IMR-90 (cell line): ENCODE measurements around the gene SSBP3. TPM values are rescaled to one million over a fixed set of nuclear protein-coding genes. Genes with fewer than 3 reads are reported as not detected.
A peak's percentile ranks its signal among the peaks of the same experiment; 100 is the strongest.

Experiments
- ATAC-seq: fragments of 200-7000 bp; cut with Tn5 transposase; 2 replicates; pipeline ENCODE4 v1.9.1; 2020; ENCODE audit warnings: low read depth, mild to moderate bottlenecking, moderate library complexity
- BruUV-seq: library from RNA; stranded (reverse); fragments of 400-500 nt; replicated peaks from 2 replicates; lab custom pipeline; 2021; lab: Mats Ljungman, UMichigan
- CTCF ChIA-PET: fragments of 300-600 bp; formaldehyde crosslinking; extraction: SDS; loops from one replicate; lab custom pipeline; 2021; ENCODE audit warnings: antibody characterized with exemption; lab: Yijun Ruan, JAX
- POLR2A ChIA-PET: fragments of 300-600 bp; sonication (Branson Sonifier 250); formaldehyde crosslinking; loops from one replicate; lab custom pipeline; 2022; ENCODE audit warnings: antibody characterized with exemption; ENCODE audit not compliant: unreplicated experiment; lab: Charles Lee
- DNase-seq: peaks from one replicate; pipeline ENCODE4 v3.0.0; 2013
- H2AFZ ChIP-seq: replicated peaks from 2 replicates; pipeline ENCODE3; 2013; ENCODE audit warnings: low read length, mild to moderate bottlenecking; ENCODE audit not compliant: poor library complexity
- H2AK5ac ChIP-seq: 2 replicates; pipeline ENCODE4 v1.6.1; 2013; ENCODE audit warnings: low read depth, low read length, inconsistent platforms
- H2AK9ac ChIP-seq: replicated peaks from 2 replicates; pipeline ENCODE3; 2013; ENCODE audit warnings: mild to moderate bottlenecking, low read depth, low read length, moderate library complexity; ENCODE audit not compliant: poor library complexity
- H2BK120ac ChIP-seq: 2 replicates; pipeline ENCODE4 v1.6.1; 2013; ENCODE audit warnings: low read depth, low read length, inconsistent platforms
- H2BK15ac ChIP-seq: 3 replicates; pipeline ENCODE4 v1.6.1; 2013; ENCODE audit warnings: low read depth, low read length, inconsistent platforms
- H2BK20ac ChIP-seq: 2 replicates; pipeline ENCODE4 v1.6.1; 2013; ENCODE audit warnings: low read depth, mild to moderate bottlenecking, inconsistent platforms, low read length, moderate library complexity
- H2BK5ac ChIP-seq: 2 replicates; pipeline ENCODE4 v1.6.1; 2013; ENCODE audit warnings: mild to moderate bottlenecking, low read depth, low read length, inconsistent platforms; ENCODE audit not compliant: poor library complexity, severe bottlenecking
- H3K14ac ChIP-seq: replicated peaks from 2 replicates; pipeline ENCODE4 v1.6.1; 2013; ENCODE audit warnings: low read depth, low read length, inconsistent platforms
- H3K18ac ChIP-seq: 2 replicates; pipeline ENCODE4 v1.6.1; 2013; ENCODE audit warnings: low read depth, low read length, control low read depth
- H3K23ac ChIP-seq: 2 replicates; pipeline ENCODE4 v1.6.1; 2013; ENCODE audit warnings: low read depth, low read length, inconsistent platforms
- H3K27ac ChIP-seq: 2 replicates; pipeline ENCODE4 v1.5.1; 2013; ENCODE audit warnings: mild to moderate bottlenecking, control low read depth, low read length; ENCODE audit not compliant: insufficient read depth
- H3K27me3 ChIP-seq: 2 replicates; pipeline ENCODE4 v1.6.1; 2013; ENCODE audit warnings: low read length; ENCODE audit not compliant: control insufficient read depth, insufficient read depth
- H3K36me3 ChIP-seq: 2 replicates; pipeline ENCODE4 v1.6.1; 2013; ENCODE audit warnings: low read length, mixed read lengths; ENCODE audit not compliant: control insufficient read depth, insufficient read depth
- H3K4ac ChIP-seq: 2 replicates; pipeline ENCODE4 v1.6.1; 2013; ENCODE audit warnings: low read depth, low read length, inconsistent platforms
- H3K4me1 ChIP-seq: 2 replicates; pipeline ENCODE4 v1.6.1; 2013; ENCODE audit warnings: low read length, mixed read lengths; ENCODE audit not compliant: control insufficient read depth, insufficient read depth
- H3K4me2 ChIP-seq: 2 replicates; pipeline ENCODE4 v1.6.1; 2013; ENCODE audit warnings: low read depth, mild to moderate bottlenecking, control low read depth, low read length, moderate library complexity
- H3K4me3 ChIP-seq: 2 replicates; pipeline ENCODE4 v1.5.1; 2013; ENCODE audit warnings: low read depth, mild to moderate bottlenecking, control low read depth, low read length, moderate library complexity; ENCODE audit not compliant: insufficient read depth
- H3K56ac ChIP-seq: 2 replicates; pipeline ENCODE4 v1.6.1; 2013; ENCODE audit warnings: low read length, inconsistent platforms; ENCODE audit not compliant: insufficient read depth; ENCODE audit errors: extremely low read depth
- H3K79me1 ChIP-seq, 2 experiments: 2 replicates each; pipeline ENCODE4 v1.6.1; 2013; ENCODE audit warnings: low read length in 2 of 2, inconsistent platforms in 1 of 2, low read depth in 1 of 2
- H3K9ac ChIP-seq: 2 replicates; pipeline ENCODE4 v1.6.1; 2013; ENCODE audit warnings: low read depth, low read length, control low read depth
- H3K9me1 ChIP-seq: 2 replicates; pipeline ENCODE4 v1.6.1; 2013; ENCODE audit warnings: low read length, inconsistent platforms; ENCODE audit not compliant: insufficient read depth
- H3K9me3 ChIP-seq: 2 replicates; pipeline ENCODE4 v1.6.1; 2013; ENCODE audit warnings: low read length; ENCODE audit not compliant: control insufficient read depth, insufficient read depth
- H4K20me1 ChIP-seq: 2 replicates; pipeline ENCODE4 v1.6.1; 2013; ENCODE audit warnings: low read length, inconsistent platforms; ENCODE audit not compliant: insufficient read depth
- H4K5ac ChIP-seq: 2 replicates; pipeline ENCODE4 v1.6.1; 2013; ENCODE audit warnings: mild to moderate bottlenecking, low read depth, low read length, control low read depth
- H4K8ac ChIP-seq, 2 experiments: 2 replicates each; pipeline ENCODE4 v1.6.1; 2013; ENCODE audit warnings: low read depth in 2 of 2, low read length in 2 of 2, control low read depth in 1 of 2, inconsistent platforms in 1 of 2
- H4K91ac ChIP-seq: 2 replicates; pipeline ENCODE4 v1.6.1; 2013; ENCODE audit warnings: low read depth, low read length, inconsistent platforms; ENCODE audit not compliant: insufficient read depth
- BHLHE40 ChIP-seq: fragments of 150-350 bp; IDR thresholded peaks from 2 replicates; pipeline ENCODE4 v1.6.1; 2016; ENCODE audit warnings: mild to moderate bottlenecking, low read depth, low read length
- CEBPB ChIP-seq: IDR thresholded peaks from 2 replicates; pipeline ENCODE4 v1.6.1; 2012; ENCODE audit warnings: low read depth, low read length, improper control_type of control experiment
- CHD1 ChIP-seq: IDR thresholded peaks from 2 replicates; pipeline ENCODE4 v1.6.1; 2012; ENCODE audit warnings: low read depth, low read length, improper control_type of control experiment
- ELK1 ChIP-seq: fragments of 150-350 bp; IDR thresholded peaks from 2 replicates; pipeline ENCODE4 v1.6.1; 2016; ENCODE audit warnings: low read depth, mild to moderate bottlenecking, low read length, moderate library complexity, borderline replicate concordance
- MAFK ChIP-seq: IDR thresholded peaks from 2 replicates; pipeline ENCODE4 v1.6.1; 2012; ENCODE audit warnings: low read depth, low read length, improper control_type of control experiment
- MAZ ChIP-seq: IDR thresholded peaks from 2 replicates; pipeline ENCODE4 v1.6.1; 2012; ENCODE audit warnings: low read depth, mild to moderate bottlenecking, low read length, improper control_type of control experiment, moderate library complexity, borderline replicate concordance
- MXI1 ChIP-seq: IDR thresholded peaks from 2 replicates; pipeline ENCODE4 v1.6.1; 2012; ENCODE audit warnings: low read depth, mild to moderate bottlenecking, low read length, moderate library complexity, borderline replicate concordance
- NFE2L2 ChIP-seq: fragments of 150-350 bp; IDR thresholded peaks from 2 replicates; pipeline ENCODE4 v1.6.1; 2016; ENCODE audit warnings: low read depth, mild to moderate bottlenecking, low read length
- POLR2A ChIP-seq: IDR thresholded peaks from 2 replicates; pipeline ENCODE4 v1.6.1; 2012; ENCODE audit warnings: mild to moderate bottlenecking, low read depth, low read length
- RAD21 ChIP-seq: IDR thresholded peaks from 2 replicates; pipeline ENCODE4 v1.6.1; 2012; ENCODE audit warnings: low read length, improper control_type of control experiment
- RCOR1 ChIP-seq: IDR thresholded peaks from 2 replicates; pipeline ENCODE4 v1.6.1; 2012; ENCODE audit warnings: mild to moderate bottlenecking, low read length, improper control_type of control experiment; ENCODE audit not compliant: insufficient replicate concordance
- RFX5 ChIP-seq: IDR thresholded peaks from 2 replicates; pipeline ENCODE4 v1.8.0; 2012; ENCODE audit warnings: low read depth, mild to moderate bottlenecking, low read length, moderate library complexity
- SMC3 ChIP-seq: fragments of 150-350 bp; IDR thresholded peaks from 2 replicates; pipeline ENCODE4 v1.6.1; 2016; ENCODE audit warnings: low read depth, mild to moderate bottlenecking, antibody characterized with exemption, low read length, moderate library complexity
- WGBS, 2 experiments: methylation state at CpG; one replicate each; pipeline versions ENCODE4 v1.1.5 to v1.1.7; 2013; ENCODE audit warnings: missing lambda C conversion rate in 2 of 2; ENCODE audit not compliant: insufficient read length in 1 of 2; ENCODE audit errors: extremely low coverage in 2 of 2; 5-methylcytosine and 5-hydroxymethylcytosine counted together
- dilution Hi-C: fragments of 300-500 bp; cut with HindIII; formaldehyde crosslinking; loops from one replicate; pipeline ENCODE4 v1.14.3; 2018; ENCODE audit warnings: low sequenced_read_pairs; ENCODE audit not compliant: unreplicated experiment
- in situ Hi-C: fragments of 300-500 bp; cut with MboI; formaldehyde crosslinking; loops from 3 replicates; pipeline ENCODE4 v1.14.3; 2019; ENCODE audit warnings: low sequenced_read_pairs, inconsistent platforms, mixed read lengths
- intact Hi-C: fragments of 100-400 bp; cut with micrococcal nuclease; formaldehyde crosslinking; loops from 2 replicates; pipeline ENCODE4 v1.10.0; 2022
- polyA plus RNA-seq, 3 experiments: library from polyadenylated mRNA; depleted of rRNA; stranded (reverse); fragments of >200 nt; gene quantifications; 2 replicates each; pipeline ENCODE4 v1.2.3, GENCODE V29; 2012; ENCODE audit warnings: low replicate concordance in 1 of 3
- total RNA-seq: library from RNA; depleted of rRNA; stranded (reverse); fragments of >200 nt; gene quantifications from 2 replicates; pipeline ENCODE4 v1.2.3, GENCODE V29; 2012
- TF ChIP-seq, protein P1 (sequence below): conservative IDR thresholded peaks from 2 replicates; pipeline ENCODE4 v1.5.1; 2012; ENCODE audit warnings: mild to moderate bottlenecking, low read depth, low read length, improper control_type of control experiment

Gene SSBP3
- total and polyA plus RNA-seq, 2 of the 4 experiments (the other 2 are of a cell fraction): 10.9 to 39.6 TPM

DNA sequence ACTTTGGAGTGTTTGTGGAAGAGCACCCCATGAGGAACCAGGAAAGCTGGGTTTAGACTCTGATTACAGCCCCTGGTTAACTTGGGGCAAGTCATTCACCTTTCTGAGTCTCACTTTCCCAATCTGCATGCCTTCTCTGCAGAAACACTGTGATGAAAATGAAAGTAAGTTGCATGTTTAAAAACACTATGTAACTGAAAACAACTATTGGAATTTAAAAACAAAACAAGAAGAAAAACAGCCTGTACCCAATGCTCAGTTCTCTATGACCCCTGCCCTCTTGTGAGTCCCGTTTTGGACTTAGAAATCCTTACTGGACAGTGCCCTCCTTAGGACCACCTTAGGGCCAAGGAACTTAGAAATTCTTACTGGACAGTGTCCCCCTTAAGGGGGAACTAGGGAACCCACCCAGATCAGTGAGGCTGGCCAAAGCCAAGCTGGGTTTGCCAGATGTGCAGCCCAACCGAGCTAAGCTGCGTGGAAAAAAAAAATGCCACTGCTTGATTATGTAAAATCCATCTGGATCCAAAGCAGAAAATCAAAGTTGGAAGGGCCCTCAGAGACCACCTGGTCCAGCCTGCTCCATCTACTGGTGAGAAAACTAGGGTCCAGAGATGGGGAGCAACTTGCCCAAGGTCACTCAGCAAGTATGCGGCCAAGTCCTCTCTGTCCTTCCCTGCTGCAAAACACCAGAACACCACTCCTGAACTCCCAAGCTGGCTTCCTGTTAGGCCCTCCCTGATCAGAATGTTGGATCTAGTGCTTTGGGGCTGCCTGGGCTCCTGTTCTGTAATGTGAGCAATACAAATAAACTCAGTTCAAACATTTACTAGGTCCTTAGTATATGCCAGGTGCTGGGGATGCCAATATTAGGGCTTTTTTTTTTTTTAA is 128.5 kb downstream of the SSBP3 start:
- peak overlapping the region; percentile 93; the same call in 1 of the 2 replicates for H2AK5ac ChIP-seq
- peaks cover 19% of the 10 kb centered on the region for H3K36me3 ChIP-seq
- peak overlapping the region; percentile 74; the same call in 1 of the 3 replicates for H2BK15ac ChIP-seq
- no peak overlapping the region for H3K56ac ChIP-seq
- peak overlapping the region; percentile 84 for H2BK20ac ChIP-seq
- peak overlapping the region; percentile 63 for H3K18ac ChIP-seq
- H3K27ac ChIP-seq: peak overlapping the region; percentile 78
- H3K14ac ChIP-seq: peak overlapping the region; percentile 78
- peaks cover 63% of the 10 kb centered on the region for H3K4me1 ChIP-seq
- H4K91ac ChIP-seq: peak overlapping the region; percentile 96
- H3K27me3 ChIP-seq: no peaks in the 10 kb centered on the region
- peak overlapping the region; percentile 50 for H4K5ac ChIP-seq
- DNase-seq (no peak), ATAC-seq (peak; percentile 1; the same call in 1 of the 2 replicates)
- ChIA-PET CTCF (no interaction called here), POLR2A (no interaction called here)
- 90% methylated on average over 2 of the region's 4 CpGs; no CpG with 5 or more reads in 1 of the 2 experiments for WGBS, 2 experiments
- peaks cover 13% of the 10 kb centered on the region for H4K20me1 ChIP-seq
- H3K9me1 ChIP-seq: peaks cover 44% of the 10 kb centered on the region
- no peak overlapping the region for H2AFZ ChIP-seq
- in situ Hi-C loops: no loop called here
- no peak overlapping the region for H3K23ac ChIP-seq
- H2AK9ac ChIP-seq: no peak overlapping the region
- BruUV-seq: no TSS peak
- H4K8ac ChIP-seq: peak overlapping the region; percentile 88 to 97; a peak in 2 of 4 replicates
- dilution Hi-C loops: no loop called here
- H3K9ac ChIP-seq: peak overlapping the region; percentile 21; the same call in 1 of the 2 replicates
- intact Hi-C loops: no loop called here
- H3K79me1 ChIP-seq: peaks cover 33 to 79% of the 10 kb centered on the region in 2 experiments
- H3K4ac ChIP-seq: peak overlapping the region; percentile 78
- no peaks in the 10 kb centered on the region for H3K9me3 ChIP-seq
- peak overlapping the region; percentile 45 for H3K4me2 ChIP-seq
- peak overlapping the region; percentile 92 for H2BK120ac ChIP-seq
- no peak overlapping the region for H3K4me3 ChIP-seq
- H2BK5ac ChIP-seq: peak overlapping the region; percentile 60
- TF ChIP-seq CEBPB (no peak), CHD1 (no peak), MAZ (no peak), SMC3 (no peak), POLR2A (no peak), NFE2L2 (no peak), MAFK (no peak), MXI1 (no peak), ELK1 (no peak), RFX5 (no peak), RCOR1 (no peak), BHLHE40 (no peak), RAD21 (no peak)
- TF ChIP-seq, protein P1, sequence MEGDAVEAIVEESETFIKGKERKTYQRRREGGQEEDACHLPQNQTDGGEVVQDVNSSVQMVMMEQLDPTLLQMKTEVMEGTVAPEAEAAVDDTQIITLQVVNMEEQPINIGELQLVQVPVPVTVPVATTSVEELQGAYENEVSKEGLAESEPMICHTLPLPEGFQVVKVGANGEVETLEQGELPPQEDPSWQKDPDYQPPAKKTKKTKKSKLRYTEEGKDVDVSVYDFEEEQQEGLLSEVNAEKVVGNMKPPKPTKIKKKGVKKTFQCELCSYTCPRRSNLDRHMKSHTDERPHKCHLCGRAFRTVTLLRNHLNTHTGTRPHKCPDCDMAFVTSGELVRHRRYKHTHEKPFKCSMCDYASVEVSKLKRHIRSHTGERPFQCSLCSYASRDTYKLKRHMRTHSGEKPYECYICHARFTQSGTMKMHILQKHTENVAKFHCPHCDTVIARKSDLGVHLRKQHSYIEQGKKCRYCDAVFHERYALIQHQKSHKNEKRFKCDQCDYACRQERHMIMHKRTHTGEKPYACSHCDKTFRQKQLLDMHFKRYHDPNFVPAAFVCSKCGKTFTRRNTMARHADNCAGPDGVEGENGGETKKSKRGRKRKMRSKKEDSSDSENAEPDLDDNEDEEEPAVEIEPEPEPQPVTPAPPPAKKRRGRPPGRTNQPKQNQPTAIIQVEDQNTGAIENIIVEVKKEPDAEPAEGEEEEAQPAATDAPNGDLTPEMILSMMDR: no peak
